Measurements from ENCODE around the gene SH3BGR.

Gene SH3BGR

GRCh38 chr21:39461419-39461818 is 9.6 kb downstream of the SH3BGR start:
- CTCF ChIA-PET = no interaction called here

GRCh38 chr21:39463308-39463707 is 11.5 kb downstream of the SH3BGR start:
- CTCF ChIA-PET = no interaction called here
- no peak for DNase-seq (ENCODE audit: extremely low spot score)
- POLR2A ChIA-PET = no interaction called here
- TF ChIP-seq BHLHE40 (IDR thresholded peaks at IDR 0.05; ENCODE audit: borderline replicate concordance) (no peak), FOXK2 (IDR thresholded peaks at IDR 0.05) (no peak), LEF1 (IDR thresholded peaks at IDR 0.05; ENCODE audit: borderline replicate concordance) (no peak), SP1 (IDR thresholded peaks at IDR 0.05) (no peak), SUZ12 (IDR thresholded peaks at IDR 0.05) (no peak)

More at GRCh38 chr21:39461419-39461818, 9.6 kb downstream of the SH3BGR start:
- TF ChIP-seq HDGF (IDR thresholded peaks at IDR 0.05; ENCODE audit: borderline replicate concordance) (no peak), SP1 (IDR thresholded peaks at IDR 0.05) (no peak), LEF1 (IDR thresholded peaks at IDR 0.05; ENCODE audit: borderline replicate concordance) (no peak), NFRKB (IDR thresholded peaks at IDR 0.05) (no peak), ELF4 (IDR thresholded peaks at IDR 0.05) (no peak), FOXM1 (IDR thresholded peaks at IDR 0.05; ENCODE audit: borderline replicate concordance) (no peak), ARNT (IDR thresholded peaks at IDR 0.05) (no peak), FOXA1 (IDR thresholded peaks at IDR 0.05) (no peak), ZNF384 (IDR thresholded peaks at IDR 0.05) (no peak), L3MBTL2 (conservative IDR thresholded peaks at IDR 0.05) (no peak), SUZ12 (IDR thresholded peaks at IDR 0.05) (no peak), BHLHE40 (IDR thresholded peaks at IDR 0.05; ENCODE audit: borderline replicate concordance) (no peak), TARDBP (IDR thresholded peaks at IDR 0.05) (no peak), FOXK2 (IDR thresholded peaks at IDR 0.05) (no peak), CTBP1 (IDR thresholded peaks at IDR 0.05; ENCODE audit: borderline replicate concordance) (no peak)
- TF ChIP-seq, protein P1, sequence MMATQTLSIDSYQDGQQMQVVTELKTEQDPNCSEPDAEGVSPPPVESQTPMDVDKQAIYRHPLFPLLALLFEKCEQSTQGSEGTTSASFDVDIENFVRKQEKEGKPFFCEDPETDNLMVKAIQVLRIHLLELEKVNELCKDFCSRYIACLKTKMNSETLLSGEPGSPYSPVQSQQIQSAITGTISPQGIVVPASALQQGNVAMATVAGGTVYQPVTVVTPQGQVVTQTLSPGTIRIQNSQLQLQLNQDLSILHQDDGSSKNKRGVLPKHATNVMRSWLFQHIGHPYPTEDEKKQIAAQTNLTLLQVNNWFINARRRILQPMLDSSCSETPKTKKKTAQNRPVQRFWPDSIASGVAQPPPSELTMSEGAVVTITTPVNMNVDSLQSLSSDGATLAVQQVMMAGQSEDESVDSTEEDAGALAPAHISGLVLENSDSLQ (IDR thresholded peaks at IDR 0.05) = no peak
- POLR2A ChIA-PET = no interaction called here
- DNase-seq (ENCODE audit: extremely low spot score) = no peak

GRCh38 chr21:39466584-39466983 is 14.8 kb downstream of the SH3BGR start:
- TF ChIP-seq ZNF384 (IDR thresholded peaks at IDR 0.05) = no peak
- no peak for TF ChIP-seq CTBP1 (IDR thresholded peaks at IDR 0.05; ENCODE audit: borderline replicate concordance)
- no peak for TF ChIP-seq FOXA1 (IDR thresholded peaks at IDR 0.05)
- TF ChIP-seq SUZ12 (IDR thresholded peaks at IDR 0.05) = no peak
- TF ChIP-seq NFRKB (IDR thresholded peaks at IDR 0.05) = no peak
- TF ChIP-seq LEF1 (IDR thresholded peaks at IDR 0.05; ENCODE audit: borderline replicate concordance) = no peak
- no peak for TF ChIP-seq ELF4 (IDR thresholded peaks at IDR 0.05)
- TF ChIP-seq TARDBP (IDR thresholded peaks at IDR 0.05) = no peak
- TF ChIP-seq ARNT (IDR thresholded peaks at IDR 0.05) = no peak
- no peak for TF ChIP-seq SP1 (IDR thresholded peaks at IDR 0.05)
- no peak for TF ChIP-seq L3MBTL2 (conservative IDR thresholded peaks at IDR 0.05)
- TF ChIP-seq FOXM1 (IDR thresholded peaks at IDR 0.05; ENCODE audit: borderline replicate concordance) = no peak
- TF ChIP-seq, protein P1 (IDR thresholded peaks at IDR 0.05) = no peak
- TF ChIP-seq HDGF (IDR thresholded peaks at IDR 0.05; ENCODE audit: borderline replicate concordance) = no peak
- no peak for TF ChIP-seq FOXK2 (IDR thresholded peaks at IDR 0.05)
- TF ChIP-seq BHLHE40 (IDR thresholded peaks at IDR 0.05; ENCODE audit: borderline replicate concordance) = no peak
- CTCF ChIA-PET = no interaction called here
- no peak for DNase-seq (ENCODE audit: extremely low spot score)
- POLR2A ChIA-PET = no interaction called here

DNA sequence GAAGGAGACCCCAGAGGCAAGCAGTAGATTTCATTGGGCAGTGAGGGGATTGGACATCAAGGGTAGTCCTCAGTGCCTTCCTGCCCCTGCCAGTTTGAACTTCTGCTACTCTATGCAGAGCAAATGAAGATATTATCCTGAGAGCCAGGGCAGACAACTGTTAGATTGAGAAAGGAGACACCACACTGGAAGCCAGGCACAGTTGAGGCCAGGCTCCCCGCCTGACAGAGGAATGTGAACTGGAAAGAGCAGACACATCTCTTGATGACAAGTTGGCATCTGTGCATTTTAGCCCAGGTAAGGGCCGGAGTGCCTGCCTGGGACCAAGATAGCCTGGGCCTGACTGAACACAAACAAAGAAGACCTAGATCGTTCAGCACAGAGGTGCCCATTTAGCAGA is 16.0 kb downstream of the SH3BGR start:
- TF ChIP-seq SP1 (IDR thresholded peaks at IDR 0.05) = no peak
- no peak for TF ChIP-seq BHLHE40 (IDR thresholded peaks at IDR 0.05; ENCODE audit: borderline replicate concordance)
- TF ChIP-seq FOXK2 (IDR thresholded peaks at IDR 0.05) = no peak
- no peak for TF ChIP-seq TARDBP (IDR thresholded peaks at IDR 0.05)
- TF ChIP-seq, protein P1 (IDR thresholded peaks at IDR 0.05) = no peak
- TF ChIP-seq CTBP1 (IDR thresholded peaks at IDR 0.05; ENCODE audit: borderline replicate concordance) = no peak
- no peak for TF ChIP-seq ARNT (IDR thresholded peaks at IDR 0.05)
- DNase-seq (ENCODE audit: extremely low spot score) = no peak
- CTCF ChIA-PET = no interaction called here
- POLR2A ChIA-PET = no interaction called here

DNA sequence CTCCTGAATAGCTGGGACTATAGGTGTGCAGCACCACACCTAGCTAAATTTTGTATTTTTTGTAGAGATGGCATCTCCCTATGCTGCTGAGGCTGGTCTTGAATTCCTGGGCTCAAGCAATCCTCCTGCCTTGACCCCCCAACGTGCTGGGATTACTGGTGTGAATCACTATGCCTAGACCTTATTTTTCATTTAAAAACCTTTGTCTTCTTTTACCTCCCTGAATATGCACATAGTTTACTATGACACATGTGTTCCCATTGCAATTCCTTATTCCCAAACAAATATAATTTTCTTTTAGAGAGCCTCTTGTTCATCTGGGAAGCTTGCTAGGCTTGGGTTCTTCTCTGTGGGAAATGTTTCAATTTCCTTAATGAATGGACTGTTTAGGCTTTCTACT is 16.8 kb downstream of the SH3BGR start:
- TF ChIP-seq CTBP1 (IDR thresholded peaks at IDR 0.05; ENCODE audit: borderline replicate concordance) (no peak), SUZ12 (IDR thresholded peaks at IDR 0.05) (no peak), ELF4 (IDR thresholded peaks at IDR 0.05) (no peak), SP1 (IDR thresholded peaks at IDR 0.05) (no peak), ZNF384 (IDR thresholded peaks at IDR 0.05) (no peak), FOXA1 (IDR thresholded peaks at IDR 0.05) (no peak), BHLHE40 (IDR thresholded peaks at IDR 0.05; ENCODE audit: borderline replicate concordance) (no peak), LEF1 (IDR thresholded peaks at IDR 0.05; ENCODE audit: borderline replicate concordance) (no peak), TARDBP (IDR thresholded peaks at IDR 0.05) (no peak), HDGF (IDR thresholded peaks at IDR 0.05; ENCODE audit: borderline replicate concordance) (no peak), ARNT (IDR thresholded peaks at IDR 0.05) (no peak), L3MBTL2 (conservative IDR thresholded peaks at IDR 0.05) (no peak), FOXM1 (IDR thresholded peaks at IDR 0.05; ENCODE audit: borderline replicate concordance) (no peak), NFRKB (IDR thresholded peaks at IDR 0.05) (no peak), FOXK2 (IDR thresholded peaks at IDR 0.05) (no peak)
- TF ChIP-seq, protein P1 (IDR thresholded peaks at IDR 0.05) = no peak
- POLR2A ChIA-PET = interaction anchor here (0.7 kb wide), 1 partner anchor 229 kb away, joined by 3 read pairs; no protein-coding TSS in a partner anchor
- CTCF ChIA-PET = no interaction called here
- no peak for DNase-seq (ENCODE audit: extremely low spot score)

GRCh38 chr21:39471598-39471997 is 19.8 kb downstream of the SH3BGR start:
- POLR2A ChIA-PET = no interaction called here
- DNase-seq (ENCODE audit: extremely low spot score) = no peak
- TF ChIP-seq FOXA1 (IDR thresholded peaks at IDR 0.05) (no peak), SP1 (IDR thresholded peaks at IDR 0.05) (no peak), ZNF384 (IDR thresholded peaks at IDR 0.05) (no peak), HDGF (IDR thresholded peaks at IDR 0.05; ENCODE audit: borderline replicate concordance) (no peak), FOXK2 (IDR thresholded peaks at IDR 0.05) (no peak), NFRKB (IDR thresholded peaks at IDR 0.05) (no peak), FOXM1 (IDR thresholded peaks at IDR 0.05; ENCODE audit: borderline replicate concordance) (no peak), ELF4 (IDR thresholded peaks at IDR 0.05) (no peak), CTBP1 (IDR thresholded peaks at IDR 0.05; ENCODE audit: borderline replicate concordance) (no peak), ARNT (IDR thresholded peaks at IDR 0.05) (no peak), SUZ12 (IDR thresholded peaks at IDR 0.05) (no peak), LEF1 (IDR thresholded peaks at IDR 0.05; ENCODE audit: borderline replicate concordance) (no peak), TARDBP (IDR thresholded peaks at IDR 0.05) (no peak), L3MBTL2 (conservative IDR thresholded peaks at IDR 0.05) (no peak), BHLHE40 (IDR thresholded peaks at IDR 0.05; ENCODE audit: borderline replicate concordance) (no peak)
- TF ChIP-seq, protein P1 (IDR thresholded peaks at IDR 0.05) = no peak
- CTCF ChIA-PET = no interaction called here

All from HEK293T (cell line).